SK-N-SH (cell line): ENCODE results near the gene CYBA.

Experiments used
- CTCF ChIP-seq: fragments of 200-600 bp; sonication (generic); IDR thresholded peaks from 2 replicates; pipeline ENCODE4 v1.6.1; 2017; ENCODE audit warnings: antibody characterized with exemption, mild to moderate bottlenecking, moderate library complexity
- FOXJ3 ChIP-seq: sonication (generic); formaldehyde crosslinking; IDR thresholded peaks from 2 replicates; pipeline ENCODE4 v1.5.1; 2020; ENCODE audit warnings: mild to moderate bottlenecking, missing genetic modification reagents
- MAX ChIP-seq: IDR thresholded peaks from 2 replicates; pipeline ENCODE4 v1.4.0; 2012; ENCODE audit warnings: low read depth
- POLR2AphosphoS5 ChIP-seq: IDR thresholded peaks from 2 replicates; pipeline ENCODE4 v1.6.1; 2012; ENCODE audit warnings: low read depth, low read length
- RAD21 ChIP-seq: IDR thresholded peaks from 2 replicates; pipeline ENCODE4 v1.6.1; 2012; ENCODE audit warnings: mild to moderate bottlenecking, low read length
- SMC3 ChIP-seq: IDR thresholded peaks from 2 replicates; pipeline ENCODE4 v1.6.1; 2012; ENCODE audit warnings: low read depth, low read length, improper control_type of control experiment
- YY1 ChIP-seq: IDR thresholded peaks from 2 replicates; pipeline ENCODE4 v1.4.0; 2012; ENCODE audit warnings: low read depth, mild to moderate bottlenecking

- TF ChIP-seq CTCF: no peak
- no peak for TF ChIP-seq RAD21
- no peak for TF ChIP-seq MAX
- TF ChIP-seq SMC3: no peak
- no peak for TF ChIP-seq POLR2AphosphoS5
- TF ChIP-seq FOXJ3 (CRISPR knock-in tag): no peak
- no peak for TF ChIP-seq YY1
These were observed 26.4 kb downstream of the CYBA start for GRCh38 chr16:88624481-88624880.
